Mesothelial cell of epicardium (in vitro differentiated cells): Measurements from ENCODE around the gene CDC42EP2. TPM values are rescaled to one million over a fixed set of nuclear protein-coding genes. Genes with fewer than 3 reads are reported as not detected.

ENCODE experiments used
- DNase-seq, 2 experiments: peaks; one replicate each; pipeline ENCODE4 v3.0.0; 2021; ENCODE audit warnings: low spot score in 2 of 2; ENCODE audit not compliant: unreplicated experiment in 2 of 2
- H3K27ac Mint-ChIP-seq: 2 replicates; pipeline ENCODE4 v1.8.0; 2021; ENCODE audit warnings: mixed read lengths
- H3K27me3 Mint-ChIP-seq: 2 replicates; pipeline ENCODE4 v1.8.0; 2021; ENCODE audit warnings: low read depth, mixed read lengths
- H3K36me3 Mint-ChIP-seq: 2 replicates; pipeline ENCODE4 v1.8.0; 2021; ENCODE audit warnings: mixed read lengths
- H3K4me1 Mint-ChIP-seq: 2 replicates; pipeline ENCODE4 v1.8.0; 2021; ENCODE audit warnings: mixed read lengths
- H3K4me3 Mint-ChIP-seq: 2 replicates; pipeline ENCODE4 v1.8.0; 2021; ENCODE audit warnings: mild to moderate bottlenecking, moderate library complexity, mixed read lengths
- H3K9me3 Mint-ChIP-seq: 2 replicates; pipeline ENCODE4 v1.8.0; 2021; ENCODE audit warnings: mixed read lengths
- CTCF ChIP-seq: fragments of 200-600 bp; sonication (generic); IDR thresholded peaks from one replicate; pipeline ENCODE4 v1.5.0; 2021; ENCODE audit warnings: antibody characterized with exemption; ENCODE audit not compliant: unreplicated experiment
- total RNA-seq: library from RNA; stranded (reverse); gene quantifications from 3 replicates; pipeline ENCODE4 v1.2.1, GENCODE V29; 2021

CDC42EP2 gene
- total RNA-seq, 1 donor from 2014 or later = 12.3 TPM

GRCh38 chr11:65278356-65278755 is 36.3 kb upstream of the CDC42EP2 start:
- no peaks in the 10 kb centered on the region for H3K27me3 Mint-ChIP-seq
- H3K4me1 Mint-ChIP-seq = peaks cover 35% of the 10 kb centered on the region
- DNase-seq = no peak
- TF ChIP-seq CTCF = no peak
- H3K27ac Mint-ChIP-seq = peak overlapping the region; percentile 79
- peaks cover 11% of the 10 kb centered on the region for H3K36me3 Mint-ChIP-seq
- no peak overlapping the region for H3K4me3 Mint-ChIP-seq
- H3K9me3 Mint-ChIP-seq = no peaks in the 10 kb centered on the region

GRCh38 chr11:65279279-65279678 is 35.4 kb upstream of the CDC42EP2 start:
- Mint-ChIP-seq H3K36me3 (peaks cover 11% of the 10 kb centered on the region), H3K4me1 (peaks cover 35% of the 10 kb centered on the region), H3K9me3 (no peaks in the 10 kb centered on the region), H3K27ac (peak overlapping the region; percentile 84), H3K4me3 (no peak overlapping the region), H3K27me3 (no peaks in the 10 kb centered on the region)
- no peak for TF ChIP-seq CTCF
- no peak for DNase-seq

- Mint-ChIP-seq H3K36me3 (peaks cover 11% of the 10 kb centered on the region), H3K4me1 (peaks cover 35% of the 10 kb centered on the region), H3K27me3 (no peaks in the 10 kb centered on the region), H3K9me3 (no peaks in the 10 kb centered on the region), H3K27ac (peak overlapping the region; percentile 84), H3K4me3 (no peak overlapping the region)
- no peak for TF ChIP-seq CTCF
- DNase-seq = no peak
Observed at GRCh38 chr11:65279741-65280440, 34.8 kb upstream of the CDC42EP2 start.

GRCh38 chr11:65280646-65281045 is 34.0 kb upstream of the CDC42EP2 start:
- DNase-seq = no peak

GRCh38 chr11:65286686-65287085 is 28.0 kb upstream of the CDC42EP2 start:
- no peak for TF ChIP-seq CTCF
- DNase-seq = no peak
- peaks cover 15% of the 10 kb centered on the region for H3K4me1 Mint-ChIP-seq
- H3K4me3 Mint-ChIP-seq = no peak overlapping the region
- H3K27ac Mint-ChIP-seq = no peak overlapping the region
- H3K36me3 Mint-ChIP-seq = peaks cover 25% of the 10 kb centered on the region
- no peaks in the 10 kb centered on the region for H3K27me3 Mint-ChIP-seq
- H3K9me3 Mint-ChIP-seq = no peaks in the 10 kb centered on the region

More at GRCh38 chr11:65280646-65281045, 34.0 kb upstream of the CDC42EP2 start:
- H3K4me3 Mint-ChIP-seq = no peak overlapping the region
- H3K27me3 Mint-ChIP-seq = no peaks in the 10 kb centered on the region
- peaks cover 28% of the 10 kb centered on the region for H3K4me1 Mint-ChIP-seq
- H3K27ac Mint-ChIP-seq = no peak overlapping the region
- H3K36me3 Mint-ChIP-seq = peaks cover 12% of the 10 kb centered on the region
- TF ChIP-seq CTCF = no peak
- H3K9me3 Mint-ChIP-seq = no peaks in the 10 kb centered on the region

GRCh38 chr11:65287601-65288000 is 27.1 kb upstream of the CDC42EP2 start:
- no peak for DNase-seq
- TF ChIP-seq CTCF = no peak
- Mint-ChIP-seq H3K9me3 (no peaks in the 10 kb centered on the region), H3K36me3 (peaks cover 18% of the 10 kb centered on the region), H3K4me1 (peaks cover 23% of the 10 kb centered on the region), H3K4me3 (no peak overlapping the region), H3K27ac (no peak overlapping the region), H3K27me3 (no peaks in the 10 kb centered on the region)
